ENCODE data around the gene SLC15A1.

SLC15A1 gene, protein sequence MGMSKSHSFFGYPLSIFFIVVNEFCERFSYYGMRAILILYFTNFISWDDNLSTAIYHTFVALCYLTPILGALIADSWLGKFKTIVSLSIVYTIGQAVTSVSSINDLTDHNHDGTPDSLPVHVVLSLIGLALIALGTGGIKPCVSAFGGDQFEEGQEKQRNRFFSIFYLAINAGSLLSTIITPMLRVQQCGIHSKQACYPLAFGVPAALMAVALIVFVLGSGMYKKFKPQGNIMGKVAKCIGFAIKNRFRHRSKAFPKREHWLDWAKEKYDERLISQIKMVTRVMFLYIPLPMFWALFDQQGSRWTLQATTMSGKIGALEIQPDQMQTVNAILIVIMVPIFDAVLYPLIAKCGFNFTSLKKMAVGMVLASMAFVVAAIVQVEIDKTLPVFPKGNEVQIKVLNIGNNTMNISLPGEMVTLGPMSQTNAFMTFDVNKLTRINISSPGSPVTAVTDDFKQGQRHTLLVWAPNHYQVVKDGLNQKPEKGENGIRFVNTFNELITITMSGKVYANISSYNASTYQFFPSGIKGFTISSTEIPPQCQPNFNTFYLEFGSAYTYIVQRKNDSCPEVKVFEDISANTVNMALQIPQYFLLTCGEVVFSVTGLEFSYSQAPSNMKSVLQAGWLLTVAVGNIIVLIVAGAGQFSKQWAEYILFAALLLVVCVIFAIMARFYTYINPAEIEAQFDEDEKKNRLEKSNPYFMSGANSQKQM

DNA sequence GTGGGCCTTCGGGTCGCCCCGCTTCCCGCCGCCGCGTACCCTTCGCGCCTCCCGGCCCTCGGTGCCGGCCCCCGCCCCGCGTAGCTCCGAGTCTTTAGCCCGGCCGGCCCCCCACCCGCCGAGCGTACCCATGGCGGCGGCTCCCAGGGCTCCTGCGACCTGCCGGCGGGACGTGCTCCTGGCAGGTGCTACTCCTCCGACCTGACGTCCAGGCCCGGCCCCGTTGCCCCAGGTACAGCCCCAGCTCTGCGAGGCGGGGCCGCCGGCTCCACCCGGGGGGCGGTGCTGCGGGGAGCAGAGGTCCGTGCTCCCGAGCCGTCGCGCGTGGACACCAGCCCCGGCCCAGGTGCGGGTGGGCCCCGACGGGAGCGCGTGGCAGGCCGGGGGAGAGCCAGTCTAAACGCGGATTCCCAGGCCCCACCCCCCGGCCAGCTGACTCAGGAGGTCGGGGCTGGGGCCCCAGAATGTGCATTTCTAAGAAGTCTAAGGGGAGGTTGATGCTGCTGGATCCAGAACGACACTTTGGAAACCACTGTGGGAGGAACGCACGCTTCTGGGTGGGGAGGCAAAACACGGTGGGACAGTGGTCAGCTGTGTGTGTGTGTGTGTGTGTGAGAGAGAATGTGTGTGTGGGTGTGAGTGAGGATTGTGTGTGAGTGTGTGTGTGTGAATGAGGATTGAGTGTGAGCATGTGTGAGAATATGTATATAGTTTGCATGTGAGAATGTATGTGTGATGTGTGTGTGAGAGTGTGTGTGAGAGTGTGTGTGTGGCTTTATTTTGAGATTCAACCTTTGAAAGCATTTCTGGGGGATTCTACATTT is at the start of gene SLC15A1:
Gene SLC15A1, minus strand, starts transcription at position 206 of the 824 bp plus-strand sequence. Its CDS starts 74 bp downstream, at position 132.
- Histone ChIP-seq H3K27me3 (ENCODE audit: control insufficient read depth, insufficient read depth, low read length) (peaks cover 3% of the 10 kb centered on the region; the same call in 1 of the 2 replicates), H3K4me3 (ENCODE audit: low read length) (peak within 1 kb of the TSS; percentile 51), H3K36me3 (ENCODE audit: control insufficient read depth, insufficient read depth, low read length) (no peaks in the 10 kb centered on the region), H3K27ac (ENCODE audit: low read length) (no peak within 1 kb of the TSS), H3K9me3 (ENCODE audit: control insufficient read depth, insufficient read depth, low read length) (no peaks in the 10 kb centered on the region), H3K4me1 (ENCODE audit: control insufficient read depth, insufficient read depth, low read length) (peaks cover 6% of the 10 kb centered on the region)
- DNase-seq (ENCODE audit: low read depth, low spot score) = no peak
- WGBS (ENCODE audit: insufficient coverage, insufficient read length) = no CpG with 5 or more reads among the region's 59 CpGs

DNA sequence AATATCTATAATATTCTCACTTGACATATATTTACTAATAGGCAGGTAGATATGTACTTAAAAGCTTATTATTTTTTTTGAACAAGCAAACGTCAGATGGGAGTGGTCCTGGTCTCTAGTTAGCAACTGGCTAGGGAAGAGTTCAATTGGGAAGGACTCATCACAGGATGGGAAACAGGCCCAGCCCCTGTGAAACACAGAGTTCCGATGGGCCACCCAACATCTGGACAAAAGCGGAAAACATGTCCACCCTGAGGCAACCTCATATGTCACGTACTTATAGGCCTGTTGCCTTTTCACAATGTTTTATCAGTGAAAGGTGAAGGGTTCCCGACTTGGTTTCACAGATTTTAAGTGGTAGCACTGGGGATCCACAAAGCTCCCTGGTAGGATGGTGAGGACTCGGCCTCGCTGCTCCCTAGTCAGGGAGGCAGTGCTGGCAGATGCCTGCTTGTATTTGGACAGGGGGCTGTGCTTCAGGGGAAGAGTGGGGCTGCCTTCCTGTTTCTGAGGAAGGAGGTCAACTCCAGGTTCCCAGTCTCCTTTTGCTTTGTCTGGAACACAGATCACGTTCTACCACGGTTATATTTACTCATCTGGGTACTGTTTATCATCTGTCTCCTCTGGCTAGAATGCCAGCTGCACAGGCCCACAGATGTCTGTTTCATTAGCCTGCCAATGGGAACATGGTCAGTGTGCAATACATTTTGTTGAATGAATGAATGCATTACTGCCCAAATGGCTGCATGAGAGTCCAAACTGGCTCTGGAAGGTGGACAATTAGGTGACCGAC is 49.4 kb upstream of the SLC15A1 start:
- H3K9me3 ChIP-seq (ENCODE audit: control insufficient read depth, insufficient read depth, low read length) = no peaks in the 10 kb centered on the region
- DNase-seq (ENCODE audit: low read depth, low spot score) = no peak
- H3K27me3 ChIP-seq (ENCODE audit: control insufficient read depth, insufficient read depth, low read length) = no peaks in the 10 kb centered on the region
- H3K36me3 ChIP-seq (ENCODE audit: control insufficient read depth, insufficient read depth, low read length) = no peaks in the 10 kb centered on the region
- no peak overlapping the region for H3K27ac ChIP-seq (ENCODE audit: low read length)
- peaks cover under 1% of the 10 kb centered on the region; the same call in 1 of the 2 replicates for H3K4me1 ChIP-seq (ENCODE audit: control insufficient read depth, insufficient read depth, low read length)
- WGBS (ENCODE audit: insufficient coverage, insufficient read length) = no CpG with 5 or more reads among the region's 10 CpGs
- H3K4me3 ChIP-seq (ENCODE audit: low read length) = no peak overlapping the region

GRCh38 chr13:98800078-98800477 is 47.6 kb upstream of the SLC15A1 start:
- Histone ChIP-seq H3K4me1 (ENCODE audit: control insufficient read depth, insufficient read depth, low read length) (peaks cover 1% of the 10 kb centered on the region; the same call in 1 of the 2 replicates), H3K27me3 (ENCODE audit: control insufficient read depth, insufficient read depth, low read length) (no peaks in the 10 kb centered on the region), H3K4me3 (ENCODE audit: low read length) (no peak overlapping the region), H3K27ac (ENCODE audit: low read length) (no peak overlapping the region), H3K9me3 (ENCODE audit: control insufficient read depth, insufficient read depth, low read length) (no peaks in the 10 kb centered on the region), H3K36me3 (ENCODE audit: control insufficient read depth, insufficient read depth, low read length) (no peaks in the 10 kb centered on the region)
- no CpG with 5 or more reads among the region's 14 CpGs for WGBS (ENCODE audit: insufficient coverage, insufficient read length)
- DNase-seq (ENCODE audit: low read depth, low spot score) = no peak

DNA sequence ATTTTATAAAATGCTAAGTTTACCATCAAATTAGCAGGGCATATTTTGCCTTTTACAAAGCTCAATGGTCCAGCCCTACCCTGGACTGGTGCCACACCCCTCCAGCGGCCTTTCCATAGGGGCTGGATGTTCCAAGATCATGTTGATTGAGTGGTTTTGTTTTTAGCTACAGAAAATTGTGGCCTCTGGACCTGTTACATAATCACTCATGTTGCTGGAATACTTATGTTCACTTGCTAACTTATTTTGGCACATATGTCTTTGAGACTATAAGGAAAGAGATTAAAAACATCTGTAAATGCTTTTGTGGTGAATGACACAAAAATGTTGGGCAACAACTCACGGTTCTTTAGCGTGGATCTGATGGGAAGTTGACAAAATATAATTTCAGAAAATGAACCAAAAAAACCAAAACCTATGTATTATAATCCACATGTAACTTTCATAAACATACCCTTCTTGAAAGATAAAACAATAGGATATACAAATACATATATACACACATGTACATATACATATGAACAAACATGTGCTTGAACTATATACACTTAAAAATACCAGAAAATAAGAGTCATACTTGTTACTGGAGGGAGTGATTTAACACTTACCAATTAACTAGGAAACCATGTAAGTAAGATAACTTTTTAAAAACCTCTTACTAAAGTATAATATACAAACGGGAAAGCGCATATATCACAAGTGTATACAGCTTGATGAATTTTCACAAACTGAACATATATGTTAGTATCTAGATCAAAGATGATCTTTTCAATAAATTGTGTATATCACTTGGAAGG is 46.6 kb upstream of the SLC15A1 start:
- no CpG with 5 or more reads among the region's 5 CpGs for WGBS (ENCODE audit: insufficient coverage, insufficient read length)
- H3K36me3 ChIP-seq (ENCODE audit: control insufficient read depth, insufficient read depth, low read length) = no peaks in the 10 kb centered on the region
- no peaks in the 10 kb centered on the region for H3K9me3 ChIP-seq (ENCODE audit: control insufficient read depth, insufficient read depth, low read length)
- H3K27me3 ChIP-seq (ENCODE audit: control insufficient read depth, insufficient read depth, low read length) = no peaks in the 10 kb centered on the region
- no peak overlapping the region for H3K4me3 ChIP-seq (ENCODE audit: low read length)
- H3K4me1 ChIP-seq (ENCODE audit: control insufficient read depth, insufficient read depth, low read length) = peaks cover 1% of the 10 kb centered on the region; the same call in 1 of the 2 replicates
- H3K27ac ChIP-seq (ENCODE audit: low read length) = no peak overlapping the region
- DNase-seq (ENCODE audit: low read depth, low spot score) = no peak

DNA sequence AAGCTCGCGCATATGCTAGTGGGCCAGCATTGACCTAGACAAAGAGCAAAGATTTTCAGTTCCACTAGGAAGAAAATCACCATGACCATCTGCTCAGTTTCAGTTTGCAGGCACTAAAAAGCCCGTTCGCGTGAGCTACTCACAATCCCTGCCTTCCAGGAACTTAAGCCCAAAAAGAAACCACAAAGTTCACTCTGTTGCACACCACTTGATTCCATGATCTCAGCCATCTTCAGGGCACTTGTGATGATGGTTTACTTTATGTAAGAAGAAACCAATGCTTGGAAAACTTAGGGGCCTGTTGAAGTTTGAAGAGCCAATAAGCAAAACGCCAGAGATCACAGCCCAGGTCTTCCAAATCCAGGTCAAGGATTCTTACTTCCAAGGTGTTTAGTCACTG is 45.0 kb upstream of the SLC15A1 start:
- no CpG with 5 or more reads among the region's 6 CpGs for WGBS (ENCODE audit: insufficient coverage, insufficient read length)

GRCh38 chr13:98796798-98797197 is 44.3 kb upstream of the SLC15A1 start:
- Histone ChIP-seq H3K4me1 (ENCODE audit: control insufficient read depth, insufficient read depth, low read length) (peaks cover 1% of the 10 kb centered on the region; the same call in 1 of the 2 replicates), H3K9me3 (ENCODE audit: control insufficient read depth, insufficient read depth, low read length) (no peaks in the 10 kb centered on the region), H3K36me3 (ENCODE audit: control insufficient read depth, insufficient read depth, low read length) (no peaks in the 10 kb centered on the region), H3K27ac (ENCODE audit: low read length) (no peak overlapping the region), H3K4me3 (ENCODE audit: low read length) (no peak overlapping the region), H3K27me3 (ENCODE audit: control insufficient read depth, insufficient read depth, low read length) (no peaks in the 10 kb centered on the region)
- WGBS (ENCODE audit: insufficient coverage, insufficient read length) = no CpG with 5 or more reads among the region's 10 CpGs
- no peak for DNase-seq (ENCODE audit: low read depth, low spot score)

More for the DNA sequence above, 45.0 kb upstream of the SLC15A1 start:
- no peak overlapping the region for H3K27ac ChIP-seq (ENCODE audit: low read length)
- no peak for DNase-seq (ENCODE audit: low read depth, low spot score)
- H3K4me1 ChIP-seq (ENCODE audit: control insufficient read depth, insufficient read depth, low read length) = peaks cover 1% of the 10 kb centered on the region; the same call in 1 of the 2 replicates
- no peak overlapping the region for H3K4me3 ChIP-seq (ENCODE audit: low read length)
- no peaks in the 10 kb centered on the region for H3K9me3 ChIP-seq (ENCODE audit: control insufficient read depth, insufficient read depth, low read length)
- H3K36me3 ChIP-seq (ENCODE audit: control insufficient read depth, insufficient read depth, low read length) = no peaks in the 10 kb centered on the region
- H3K27me3 ChIP-seq (ENCODE audit: control insufficient read depth, insufficient read depth, low read length) = no peaks in the 10 kb centered on the region

DNA sequence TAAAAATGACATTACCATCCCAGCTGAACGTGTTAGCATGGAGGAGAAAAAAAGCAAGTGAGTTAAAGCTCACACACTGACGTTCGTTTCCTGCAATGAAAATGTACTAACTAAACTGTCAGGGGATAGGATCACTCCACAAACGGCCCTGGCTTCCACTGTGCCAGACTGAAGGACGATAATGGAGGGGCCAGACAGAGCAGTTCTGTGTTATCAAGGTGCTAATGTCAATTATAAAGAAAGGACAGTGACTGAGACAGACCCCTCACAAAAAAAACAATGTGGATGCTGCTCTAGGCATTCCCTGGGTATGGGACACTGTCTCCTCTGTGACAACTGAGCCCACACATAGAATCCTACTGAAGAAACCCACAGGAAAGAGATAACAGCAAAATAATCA is 43.7 kb upstream of the SLC15A1 start:
- no peaks in the 10 kb centered on the region for H3K9me3 ChIP-seq (ENCODE audit: control insufficient read depth, insufficient read depth, low read length)
- WGBS (ENCODE audit: insufficient coverage, insufficient read length) = no CpG with 5 or more reads among the region's 5 CpGs
- no peak overlapping the region for H3K27ac ChIP-seq (ENCODE audit: low read length)
- no peaks in the 10 kb centered on the region for H3K36me3 ChIP-seq (ENCODE audit: control insufficient read depth, insufficient read depth, low read length)
- no peak for DNase-seq (ENCODE audit: low read depth, low spot score)
- H3K27me3 ChIP-seq (ENCODE audit: control insufficient read depth, insufficient read depth, low read length) = no peaks in the 10 kb centered on the region
- no peak overlapping the region for H3K4me3 ChIP-seq (ENCODE audit: low read length)
- peaks cover 1% of the 10 kb centered on the region; the same call in 1 of the 2 replicates for H3K4me1 ChIP-seq (ENCODE audit: control insufficient read depth, insufficient read depth, low read length)

GRCh38 chr13:98795220-98795619 is 42.7 kb upstream of the SLC15A1 start:
- no peaks in the 10 kb centered on the region for H3K9me3 ChIP-seq (ENCODE audit: control insufficient read depth, insufficient read depth, low read length)
- no CpG with 5 or more reads among the region's 6 CpGs for WGBS (ENCODE audit: insufficient coverage, insufficient read length)
- no peak for DNase-seq (ENCODE audit: low read depth, low spot score)

DNA sequence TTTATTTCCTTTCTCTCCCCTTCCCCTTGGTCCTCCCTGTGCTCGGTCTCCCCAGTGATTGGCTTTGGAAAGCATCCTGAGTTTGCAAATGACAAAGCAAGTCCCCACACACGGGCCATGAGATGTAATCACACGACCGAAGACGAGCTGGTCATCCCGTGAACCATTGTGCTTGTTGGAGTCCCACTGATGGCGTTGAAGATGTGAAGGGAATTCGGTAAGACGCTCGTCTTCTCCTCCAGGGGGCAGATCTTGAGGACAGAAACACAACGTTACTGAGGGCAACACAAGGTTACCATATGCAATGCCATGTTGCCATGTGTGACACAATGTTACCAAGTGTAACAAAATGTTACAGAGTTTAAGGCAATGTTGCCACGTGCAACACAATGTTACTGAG is 42.0 kb upstream of the SLC15A1 start:
- no peak for DNase-seq (ENCODE audit: low read depth, low spot score)
- Histone ChIP-seq H3K9me3 (ENCODE audit: control insufficient read depth, insufficient read depth, low read length) (no peaks in the 10 kb centered on the region), H3K27ac (ENCODE audit: low read length) (no peak overlapping the region), H3K27me3 (ENCODE audit: control insufficient read depth, insufficient read depth, low read length) (no peaks in the 10 kb centered on the region), H3K4me3 (ENCODE audit: low read length) (no peak overlapping the region), H3K4me1 (ENCODE audit: control insufficient read depth, insufficient read depth, low read length) (peaks cover 1% of the 10 kb centered on the region; the same call in 1 of the 2 replicates), H3K36me3 (ENCODE audit: control insufficient read depth, insufficient read depth, low read length) (no peaks in the 10 kb centered on the region)
- no CpG with 5 or more reads among the region's 12 CpGs for WGBS (ENCODE audit: insufficient coverage, insufficient read length)

More at GRCh38 chr13:98795220-98795619, 42.7 kb upstream of the SLC15A1 start:
- Histone ChIP-seq H3K4me3 (ENCODE audit: low read length) (no peak overlapping the region), H3K27ac (ENCODE audit: low read length) (no peak overlapping the region), H3K36me3 (ENCODE audit: control insufficient read depth, insufficient read depth, low read length) (no peaks in the 10 kb centered on the region), H3K4me1 (ENCODE audit: control insufficient read depth, insufficient read depth, low read length) (peaks cover 1% of the 10 kb centered on the region; the same call in 1 of the 2 replicates), H3K27me3 (ENCODE audit: control insufficient read depth, insufficient read depth, low read length) (no peaks in the 10 kb centered on the region)

Data from iPS DF 6.9 (cell line).